LNCAP (cell line): ENCODE measurements around the gene UBE2E3.

Experiments
- TF ChIP-seq, protein P1 (sequence below): fragments of 450-650 bp; IDR thresholded peaks from 2 replicates; pipeline ENCODE4 v1.5.1; 2017; ENCODE audit warnings: mild to moderate bottlenecking

The UBE2E3 gene

DNA sequence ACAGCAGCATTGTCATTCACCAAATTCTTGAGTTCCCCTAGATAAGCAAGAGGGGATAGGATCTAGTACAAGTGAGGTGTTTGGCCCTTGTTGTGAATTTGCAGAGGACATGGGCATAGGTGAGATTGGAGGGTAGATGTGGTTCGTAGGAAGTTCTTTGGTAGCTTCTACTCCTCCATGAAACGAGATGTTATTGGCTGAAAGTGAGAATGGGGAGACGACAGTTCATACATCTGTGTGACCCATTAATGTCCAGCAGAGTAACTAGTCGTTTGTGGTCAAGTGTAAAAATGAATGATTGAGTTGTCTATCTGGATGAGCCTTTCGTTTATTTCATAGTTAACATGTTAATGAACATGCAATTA, 90.4 kb downstream of the UBE2E3 start:
- TF ChIP-seq, protein P1, sequence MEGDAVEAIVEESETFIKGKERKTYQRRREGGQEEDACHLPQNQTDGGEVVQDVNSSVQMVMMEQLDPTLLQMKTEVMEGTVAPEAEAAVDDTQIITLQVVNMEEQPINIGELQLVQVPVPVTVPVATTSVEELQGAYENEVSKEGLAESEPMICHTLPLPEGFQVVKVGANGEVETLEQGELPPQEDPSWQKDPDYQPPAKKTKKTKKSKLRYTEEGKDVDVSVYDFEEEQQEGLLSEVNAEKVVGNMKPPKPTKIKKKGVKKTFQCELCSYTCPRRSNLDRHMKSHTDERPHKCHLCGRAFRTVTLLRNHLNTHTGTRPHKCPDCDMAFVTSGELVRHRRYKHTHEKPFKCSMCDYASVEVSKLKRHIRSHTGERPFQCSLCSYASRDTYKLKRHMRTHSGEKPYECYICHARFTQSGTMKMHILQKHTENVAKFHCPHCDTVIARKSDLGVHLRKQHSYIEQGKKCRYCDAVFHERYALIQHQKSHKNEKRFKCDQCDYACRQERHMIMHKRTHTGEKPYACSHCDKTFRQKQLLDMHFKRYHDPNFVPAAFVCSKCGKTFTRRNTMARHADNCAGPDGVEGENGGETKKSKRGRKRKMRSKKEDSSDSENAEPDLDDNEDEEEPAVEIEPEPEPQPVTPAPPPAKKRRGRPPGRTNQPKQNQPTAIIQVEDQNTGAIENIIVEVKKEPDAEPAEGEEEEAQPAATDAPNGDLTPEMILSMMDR, result no peak

DNA sequence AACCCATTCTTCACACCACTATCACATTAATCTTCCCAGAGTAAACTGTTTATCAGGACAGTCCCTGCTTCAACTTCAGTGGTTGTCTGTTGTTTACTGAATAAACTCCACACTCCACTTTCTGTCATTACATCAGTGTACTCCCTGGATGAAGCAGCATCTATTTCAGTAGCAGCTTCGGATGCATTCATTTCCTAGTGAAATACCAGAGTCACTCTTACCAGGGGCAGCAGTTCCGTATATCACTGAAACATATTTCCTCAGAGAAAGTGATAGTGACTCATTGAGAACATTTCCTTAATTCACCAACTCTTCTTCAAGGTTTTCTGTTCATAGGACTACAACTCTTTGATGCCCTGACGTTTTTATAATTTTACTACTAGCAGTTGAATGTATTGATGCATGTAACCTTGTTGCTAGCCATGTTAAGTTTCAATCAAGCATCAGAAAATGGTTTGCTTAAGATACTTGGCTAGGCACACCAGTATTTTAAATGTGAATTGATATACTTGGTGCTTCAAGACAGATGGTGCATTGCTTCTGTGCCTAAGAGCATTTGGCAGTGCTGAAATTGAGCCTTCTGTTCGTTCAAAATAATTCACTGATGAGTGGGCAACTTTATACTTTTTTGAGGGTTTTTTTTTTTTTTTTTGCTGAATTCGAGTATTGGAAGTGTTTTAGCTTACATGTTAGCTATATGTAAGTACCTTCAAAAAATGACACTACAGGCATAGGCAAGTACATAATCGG, 92.3 kb downstream of the UBE2E3 start:
- TF ChIP-seq, protein P1, result no peak

DNA sequence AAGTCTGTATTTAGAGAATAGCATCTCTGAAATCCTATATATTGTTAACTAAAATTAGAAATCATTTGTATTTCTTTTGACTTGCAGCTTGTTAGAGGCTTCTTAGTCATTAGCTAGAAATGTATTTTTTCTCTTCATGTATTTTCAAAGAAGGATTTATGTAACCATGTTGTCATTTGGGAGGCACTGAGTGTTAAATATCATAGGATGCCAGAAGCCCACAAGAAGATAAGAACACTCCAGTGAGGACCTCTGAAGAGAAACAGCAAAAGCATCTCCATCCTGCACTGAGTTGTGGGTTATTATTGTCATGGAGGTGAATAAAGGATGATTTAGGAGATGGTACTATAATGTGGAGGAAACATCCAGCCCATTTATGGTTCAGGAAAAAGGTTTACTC, 93.5 kb downstream of the UBE2E3 start:
- TF ChIP-seq, protein P1, result no peak

DNA sequence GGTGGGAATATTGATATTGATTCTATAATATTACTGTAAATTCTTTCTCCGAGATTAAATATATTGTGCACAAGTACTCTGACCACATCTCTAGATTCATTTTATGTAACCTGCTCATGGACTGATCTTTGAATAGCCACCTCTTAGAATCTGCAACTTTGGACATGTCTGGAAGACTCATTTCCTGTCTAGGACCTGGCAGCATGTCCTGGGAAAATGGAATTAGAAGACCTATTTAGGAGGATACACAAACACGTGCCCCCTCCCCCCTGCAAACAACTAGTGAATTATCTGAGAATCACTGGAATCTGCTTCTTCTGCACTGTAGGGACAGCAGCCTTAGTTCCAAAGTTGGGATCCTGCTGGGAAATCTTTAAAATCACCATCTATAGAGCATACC, 94.1 kb downstream of the UBE2E3 start:
- TF ChIP-seq, protein P1, result no peak

DNA sequence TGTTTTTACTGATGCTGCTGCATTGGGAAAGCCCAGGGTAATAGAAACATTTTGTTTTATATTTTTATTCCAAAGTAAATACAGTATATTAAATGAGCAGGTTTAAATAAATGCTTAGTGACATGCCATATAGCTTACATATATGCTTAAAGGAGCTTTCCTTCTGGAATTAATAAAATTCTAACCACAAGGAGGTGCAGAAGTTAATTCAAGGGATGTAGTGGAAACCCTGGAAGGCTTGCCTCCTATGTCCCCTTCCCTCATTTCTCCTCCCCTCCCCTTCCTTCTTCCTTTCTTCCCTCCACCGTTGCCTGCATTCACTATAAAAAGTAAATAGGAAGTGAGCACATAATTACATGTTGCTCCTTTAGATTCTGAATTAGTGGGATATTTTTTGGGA, 96.3 kb downstream of the UBE2E3 start:
- TF ChIP-seq, protein P1, result no peak

DNA sequence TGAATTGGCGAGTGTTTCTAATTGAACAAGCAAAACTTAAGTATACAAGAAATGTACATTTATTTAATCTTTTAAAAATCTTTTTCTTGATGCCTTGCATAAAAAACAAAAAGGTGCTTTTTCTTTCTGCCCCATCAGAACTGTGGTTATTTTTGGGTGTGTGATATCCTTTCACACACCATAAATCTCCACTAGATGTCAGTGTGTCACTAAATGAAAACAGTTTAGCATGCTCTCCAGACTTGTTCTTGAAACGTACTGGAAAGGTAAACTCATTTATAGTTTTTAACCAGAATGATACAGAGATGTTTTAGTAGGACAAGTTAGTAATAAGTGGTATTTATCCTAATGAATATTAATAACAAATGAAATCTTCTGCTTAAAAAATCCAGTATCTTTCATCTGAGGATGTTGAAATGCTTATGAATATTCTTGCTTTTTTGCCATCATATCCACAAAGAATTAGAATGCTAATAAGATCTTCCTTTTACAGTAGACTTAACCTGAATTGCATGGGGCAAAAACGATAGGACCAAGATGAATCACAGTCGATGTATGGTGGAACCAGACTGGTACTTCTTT, 96.8 kb downstream of the UBE2E3 start:
- TF ChIP-seq, protein P1, result peak; percentile 66

DNA sequence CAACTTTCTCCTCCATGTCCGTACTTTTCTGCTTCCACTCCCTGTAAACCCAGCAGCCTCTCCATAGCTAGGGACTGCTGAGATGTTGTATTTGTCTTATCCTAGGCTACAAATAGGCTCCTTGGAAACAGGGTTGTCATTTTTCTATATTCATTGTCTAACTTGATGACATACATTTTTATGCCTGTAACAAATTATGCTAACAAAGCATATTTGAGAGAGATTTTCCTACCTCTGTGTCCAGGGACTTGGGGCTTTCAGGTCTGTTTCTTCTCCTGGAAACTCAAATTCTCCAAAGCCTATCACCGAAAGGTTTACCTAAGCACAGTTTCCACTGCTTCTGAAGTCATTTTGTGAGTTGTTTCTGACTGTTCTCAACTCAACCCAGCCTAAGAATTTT, 102.7 kb downstream of the UBE2E3 start:
- TF ChIP-seq, protein P1, result no peak

DNA sequence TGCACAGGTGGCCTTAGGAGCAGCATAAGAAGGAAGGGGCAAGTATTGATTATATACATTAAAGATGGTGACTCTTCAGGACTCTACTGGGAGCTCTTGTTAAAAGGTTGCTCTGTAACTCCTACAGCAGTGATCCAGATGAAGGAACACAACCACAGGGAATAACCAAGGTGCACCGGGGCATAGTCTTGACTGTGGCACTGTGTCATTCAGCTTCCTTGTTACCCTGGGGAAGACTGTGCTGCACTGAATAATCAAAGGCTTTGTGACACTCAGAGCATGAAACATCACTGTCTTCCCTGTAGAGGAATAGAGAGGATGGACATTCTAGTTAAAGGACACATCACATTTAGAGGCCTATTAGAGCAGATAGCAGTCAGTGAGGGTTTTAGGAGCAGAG, 105.3 kb downstream of the UBE2E3 start:
- TF ChIP-seq, protein P1, result no peak
